GM12891 (cell line): ENCODE measurements around the gene YTHDF2.

Experiments
- POLR2A ChIP-seq: IDR thresholded peaks from 2 replicates; pipeline ENCODE4 v1.6.1; 2011; ENCODE audit warnings: low read depth, low read length, control low read depth
- POLR2AphosphoS5 ChIP-seq: IDR thresholded peaks from 2 replicates; pipeline ENCODE4 v1.6.1; 2011; ENCODE audit warnings: low read depth, low read length, control low read depth
- TAF1 ChIP-seq: IDR thresholded peaks from 2 replicates; pipeline ENCODE4 v1.6.1; 2011; ENCODE audit warnings: low read depth, low read length, control low read depth

DNA sequence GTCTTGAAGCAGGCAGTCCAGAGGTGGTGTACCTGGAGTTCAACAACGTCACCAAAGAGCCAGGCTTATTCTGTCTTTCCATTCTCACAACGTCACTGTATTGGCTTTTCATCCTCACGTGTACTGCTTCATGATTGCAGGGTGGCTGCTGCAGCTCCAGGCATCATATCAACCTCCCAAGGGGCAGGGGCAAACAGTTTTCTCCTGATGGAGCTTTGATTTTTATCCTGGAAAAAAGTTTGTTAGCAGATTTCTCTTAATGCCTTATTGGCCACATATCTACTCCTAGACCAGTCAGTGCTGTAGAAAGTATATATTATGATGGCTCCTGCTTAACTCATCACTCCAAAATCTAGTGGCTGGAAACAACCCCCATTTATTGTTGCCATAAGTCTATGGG, 66.9 kb downstream of the YTHDF2 start:
- TF ChIP-seq POLR2A (no peak), POLR2AphosphoS5 (no peak), TAF1 (no peak)
